Gastroesophageal sphincter (tissue), 4 donors: Measurements from ENCODE around the gene SRPX2. TPM values are rescaled to one million over a fixed set of nuclear protein-coding genes. Genes with fewer than 3 reads are reported as not detected.
A peak's percentile ranks its signal among the peaks of the same experiment; 100 is the strongest.

Source experiments
- ATAC-seq: fragments of 150-250 bp; one replicate; pipeline ENCODE4 v1.9.1; 2016; ENCODE audit warnings: mild to moderate bottlenecking, moderate library complexity
- H3K27ac ChIP-seq, 4 donors: fragments of 200-600 bp; sonication (generic) in 3 of 4; 1 replicate in 3 of 4; 2 replicates in 1 of 4; pipeline ENCODE4 v1.5.1; 2016 to 2019
- H3K27me3 ChIP-seq: fragments of 200-600 bp; sonication (generic); one replicate; pipeline ENCODE4 v1.5.1; 2019
- H3K36me3 ChIP-seq, 2 donors: fragments of 200-600 bp; sonication (generic); one replicate each; pipeline ENCODE4 v1.5.1; 2019; ENCODE audit warnings: control low read depth in 1 of 2
- H3K4me1 ChIP-seq, 3 donors: fragments of 200-600 bp; sonication (generic); 1 replicate in 2 of 3; 2 replicates in 1 of 3; pipeline ENCODE4 v1.5.1; 2016 to 2019; ENCODE audit warnings: control low read depth in 2 of 3
- H3K4me3 ChIP-seq, 2 donors: fragments of 200-600 bp; sonication (generic); one replicate each; pipeline ENCODE4 v1.5.1; 2019; ENCODE audit warnings: mild to moderate bottlenecking in 1 of 2, moderate library complexity in 1 of 2
- H3K9me3 ChIP-seq, 3 donors: fragments of 200-600 bp; sonication (generic); one replicate each; pipeline ENCODE4 v1.5.1; 2017 to 2019; ENCODE audit warnings: control low read depth in 2 of 3
- EP300 ChIP-seq: sonication (generic); formaldehyde crosslinking; IDR thresholded peaks from one replicate; pipeline ENCODE4 v1.6.1; 2017; ENCODE audit warnings: antibody characterized with exemption, mild to moderate bottlenecking
- POLR2A ChIP-seq, 2 donors: fragments of 450-650 bp; IDR thresholded peaks; one replicate each; pipeline ENCODE4 v1.6.1; 2017; ENCODE audit warnings: antibody characterized with exemption in 2 of 2, mild to moderate bottlenecking in 2 of 2, moderate library complexity in 1 of 2
- POLR2AphosphoS5 ChIP-seq: sonication (generic); formaldehyde crosslinking; IDR thresholded peaks from one replicate; pipeline ENCODE4 v1.6.1; 2017; ENCODE audit warnings: antibody characterized with exemption
- WGBS, 2 donors: methylation state at CpG; one replicate each; pipeline ENCODE4 v1.1.5; 2018; ENCODE audit warnings: low coverage in 1 of 2; 5-methylcytosine and 5-hydroxymethylcytosine counted together
- total RNA-seq, 4 donors: library from RNA; depleted of rRNA; stranded (reverse); fragments of >200 nt; gene quantifications; one replicate each; pipeline ENCODE4 v1.1.0, GENCODE V29; 2016
- TF ChIP-seq, protein P1 (sequence below), 4 experiments: fragments of 200-600 bp in 2 of 4; fragments of 450-650 bp in 2 of 4; sonication (generic) in 1 of 4; IDR thresholded peaks; one replicate each; pipeline ENCODE4 v1.5.1; 2017 to 2019; ENCODE audit warnings: antibody characterized with exemption in 4 of 4, mild to moderate bottlenecking in 2 of 4, moderate library complexity in 2 of 4

Gene SRPX2
- total RNA-seq, 4 donors from 2014 or later = 24.7 to 52.1 (median 39.7) TPM

DNA sequence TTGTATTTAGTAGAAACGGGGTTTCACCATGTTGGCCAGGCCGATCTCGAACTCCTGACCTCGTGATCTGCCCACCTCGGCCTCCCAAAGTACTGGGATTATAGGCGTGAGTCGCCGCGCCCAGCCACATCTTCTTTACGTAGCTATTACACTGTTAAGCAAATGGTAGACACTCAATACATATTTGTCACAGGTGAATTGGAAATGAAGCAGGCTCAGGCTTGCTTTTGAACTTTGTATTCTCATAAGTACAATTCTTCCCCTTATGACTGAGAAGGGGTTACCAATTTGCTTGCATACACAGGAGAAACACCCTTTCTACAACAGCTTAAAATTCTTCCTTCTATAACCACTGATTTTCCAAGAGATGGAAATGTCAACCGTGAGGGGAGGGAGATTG lies 787 bp upstream of the SRPX2 start:
- H3K27me3 ChIP-seq = no peaks in the 10 kb centered on the region
- H3K4me1 ChIP-seq = peaks cover 0 to 5% (median 2%) of the 10 kb centered on the region in 3 donors
- ATAC-seq = no peak
- H3K9me3 ChIP-seq = no peaks in the 10 kb centered on the region
- TF ChIP-seq POLR2A (IDR thresholded peaks at IDR 0.05) = no peak
- TF ChIP-seq, protein P1, sequence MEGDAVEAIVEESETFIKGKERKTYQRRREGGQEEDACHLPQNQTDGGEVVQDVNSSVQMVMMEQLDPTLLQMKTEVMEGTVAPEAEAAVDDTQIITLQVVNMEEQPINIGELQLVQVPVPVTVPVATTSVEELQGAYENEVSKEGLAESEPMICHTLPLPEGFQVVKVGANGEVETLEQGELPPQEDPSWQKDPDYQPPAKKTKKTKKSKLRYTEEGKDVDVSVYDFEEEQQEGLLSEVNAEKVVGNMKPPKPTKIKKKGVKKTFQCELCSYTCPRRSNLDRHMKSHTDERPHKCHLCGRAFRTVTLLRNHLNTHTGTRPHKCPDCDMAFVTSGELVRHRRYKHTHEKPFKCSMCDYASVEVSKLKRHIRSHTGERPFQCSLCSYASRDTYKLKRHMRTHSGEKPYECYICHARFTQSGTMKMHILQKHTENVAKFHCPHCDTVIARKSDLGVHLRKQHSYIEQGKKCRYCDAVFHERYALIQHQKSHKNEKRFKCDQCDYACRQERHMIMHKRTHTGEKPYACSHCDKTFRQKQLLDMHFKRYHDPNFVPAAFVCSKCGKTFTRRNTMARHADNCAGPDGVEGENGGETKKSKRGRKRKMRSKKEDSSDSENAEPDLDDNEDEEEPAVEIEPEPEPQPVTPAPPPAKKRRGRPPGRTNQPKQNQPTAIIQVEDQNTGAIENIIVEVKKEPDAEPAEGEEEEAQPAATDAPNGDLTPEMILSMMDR (IDR thresholded peaks at IDR 0.05) = no peak
- 60 to 80% methylated on average over 3 of the region's 11 CpGs for WGBS, 2 donors
- H3K4me3 ChIP-seq = no peak overlapping the region
- H3K36me3 ChIP-seq = no peaks in the 10 kb centered on the region
- peak overlapping the region in 3 of 4 donors; percentile 41 to 70 (median 45) for H3K27ac ChIP-seq

DNA sequence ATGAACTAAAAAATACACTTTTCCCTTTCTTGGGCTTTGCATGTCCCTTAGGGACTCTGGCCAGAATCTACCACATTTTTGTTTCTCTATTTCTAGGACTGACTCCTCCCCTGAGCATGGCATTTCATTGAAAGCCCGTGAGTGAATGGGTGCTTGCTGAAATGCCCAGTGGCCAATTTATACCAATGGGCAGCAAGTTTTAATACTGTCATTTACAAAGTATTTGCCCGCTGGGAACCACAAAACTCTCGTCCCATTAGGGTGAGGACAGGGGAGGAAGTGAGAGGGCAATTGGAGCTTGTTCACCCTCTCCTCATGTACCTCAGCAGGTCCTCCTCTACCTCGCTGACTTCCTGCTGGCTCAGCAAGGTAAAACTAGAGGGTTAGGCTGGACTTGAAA lies 1.1 kb downstream of the SRPX2 start:
- ATAC-seq = no peak
- H3K4me1 ChIP-seq = peaks cover 0 to 5% (median 2%) of the 10 kb centered on the region in 3 donors
- H3K4me3 ChIP-seq = peak overlapping the region; percentile 11 to 42
- peak overlapping the region in 2 of 4 donors; percentile 49 to 59 for H3K27ac ChIP-seq
- no peaks in the 10 kb centered on the region for H3K9me3 ChIP-seq
- H3K36me3 ChIP-seq = no peaks in the 10 kb centered on the region
- 31 to 54% methylated on average over 2 to 3 of the region's 4 CpGs for whole genome bisulfite sequencing, 2 donors
- no peaks in the 10 kb centered on the region for H3K27me3 ChIP-seq
- TF ChIP-seq EP300 = no peak

DNA sequence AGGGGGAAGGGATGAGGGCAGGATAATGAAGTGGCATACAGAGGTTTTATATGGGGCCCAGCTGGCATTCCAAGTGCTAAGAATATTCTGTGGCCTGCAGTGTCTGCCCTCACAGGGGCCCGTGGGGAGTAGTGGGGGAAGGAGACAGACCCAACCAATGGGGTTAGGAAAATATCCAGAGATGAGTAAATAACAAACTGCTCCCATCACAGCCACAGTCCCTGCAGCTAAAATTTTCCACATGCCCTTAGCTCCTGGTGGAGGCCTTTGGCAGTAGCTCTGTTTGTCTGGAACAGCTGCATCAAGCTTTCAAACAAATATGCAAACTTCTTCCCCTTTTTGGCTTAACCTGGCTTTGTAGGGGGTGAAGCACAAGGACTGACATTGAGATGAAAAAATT lies 3.1 kb downstream of the SRPX2 start:
- Histone ChIP-seq H3K9me3 (no peaks in the 10 kb centered on the region), H3K4me1 (peaks cover 0 to 5% (median 2%) of the 10 kb centered on the region in 3 donors), H3K27me3 (no peaks in the 10 kb centered on the region), H3K36me3 (no peaks in the 10 kb centered on the region), H3K27ac (peak overlapping the region in 3 of 4 donors; percentile 61 to 74 (median 71)), H3K4me3 (no peak overlapping the region)
- TF ChIP-seq EP300 = no peak
- no peak for ATAC-seq
- WGBS, 2 donors = no CpG with 5 or more reads among the region's 1 CpG

DNA sequence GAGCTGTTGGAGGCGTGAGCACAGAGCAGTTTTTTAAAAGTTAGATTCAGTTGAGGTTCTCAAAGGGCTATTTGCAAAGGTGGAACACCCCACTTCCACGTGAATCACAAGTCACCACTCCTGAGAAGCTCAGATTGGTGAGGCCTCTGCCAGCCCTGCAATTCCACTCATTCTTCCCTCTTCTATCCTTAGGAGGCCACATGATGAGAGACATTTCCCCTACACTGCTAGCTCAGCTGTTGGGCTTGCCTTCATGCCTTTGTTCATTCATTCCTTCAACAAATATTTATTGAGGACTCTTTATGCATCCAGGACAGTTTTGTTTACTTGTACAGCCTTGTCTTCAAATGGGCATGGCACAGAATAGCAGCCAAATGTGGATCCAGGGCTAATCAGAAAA lies 3.7 kb downstream of the SRPX2 start:
- ATAC-seq = no peak
- TF ChIP-seq POLR2AphosphoS5 = no peak
- TF ChIP-seq POLR2A (IDR thresholded peaks at IDR 0.05) = no peak
- TF ChIP-seq, protein P1 (IDR thresholded peaks at IDR 0.05) = no peak
- TF ChIP-seq EP300 = no peak
- Histone ChIP-seq H3K36me3 (no peaks in the 10 kb centered on the region), H3K4me1 (peaks cover 0 to 5% (median 2%) of the 10 kb centered on the region in 3 donors), H3K9me3 (no peaks in the 10 kb centered on the region), H3K27me3 (no peaks in the 10 kb centered on the region), H3K27ac (peak overlapping the region in 3 of 4 donors; percentile 36 to 74 (median 71)), H3K4me3 (no peak overlapping the region)
- 100% methylated on average over 1 of the region's 2 CpGs; no CpG with 5 or more reads in 1 of the 2 donors for WGBS, 2 donors

DNA sequence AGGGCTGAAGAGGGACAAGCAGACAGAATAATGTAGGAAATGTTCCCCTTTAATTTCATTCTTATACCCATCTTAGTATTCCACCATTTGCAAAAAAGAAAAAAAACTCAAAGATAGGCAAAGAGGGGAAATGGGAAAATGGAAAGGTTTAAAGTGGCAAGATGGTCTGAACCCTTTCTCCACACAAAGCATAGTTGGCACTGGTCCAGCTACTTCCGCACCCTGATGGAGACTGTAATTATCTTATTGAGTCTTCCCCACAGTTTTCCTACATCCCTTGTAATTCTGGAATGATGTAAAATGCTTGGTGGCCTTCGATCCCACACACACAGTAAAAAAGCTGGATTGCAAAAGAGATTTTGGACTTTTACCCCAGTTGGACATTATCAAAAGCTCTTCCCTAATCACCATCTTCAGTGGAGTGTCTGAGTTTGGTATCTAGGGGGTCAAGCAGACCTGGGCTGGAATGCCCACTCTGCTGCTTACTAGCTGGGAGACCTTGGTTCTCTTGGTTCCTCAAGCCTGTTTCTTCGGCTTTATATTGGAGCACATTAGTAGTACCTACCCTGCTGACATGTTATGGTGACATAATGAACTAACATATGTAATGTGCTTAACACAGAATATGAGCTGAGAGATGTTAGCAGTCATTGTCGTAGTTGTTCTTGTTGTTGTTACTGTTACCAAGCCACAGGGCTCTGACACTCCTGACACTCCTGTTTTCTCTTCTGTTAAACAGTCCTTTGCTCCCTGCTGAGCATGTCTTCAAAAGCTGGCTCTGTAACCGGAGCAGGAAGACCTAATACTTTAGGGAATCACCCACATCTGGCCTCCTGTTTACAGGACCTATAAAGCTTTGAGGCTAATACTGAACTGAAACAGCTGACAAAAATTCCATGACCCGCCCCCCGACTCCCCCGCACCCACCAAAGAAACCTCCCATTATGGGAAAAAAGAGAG lies 4.7 kb downstream of the SRPX2 start:
- peak overlapping the region; percentile 56 to 74 (median 67) for H3K27ac ChIP-seq
- TF ChIP-seq POLR2AphosphoS5 (no peak), EP300 (no peak), POLR2A (IDR thresholded peaks at IDR 0.05) (no peak)
- TF ChIP-seq, protein P1 (IDR thresholded peaks at IDR 0.05) = no peak
- peak; percentile 53 for ATAC-seq
- H3K27me3 ChIP-seq = no peaks in the 10 kb centered on the region
- H3K9me3 ChIP-seq = no peaks in the 10 kb centered on the region
- H3K4me3 ChIP-seq = no peak overlapping the region
- H3K4me1 ChIP-seq = peaks cover 0 to 5% (median 0%) of the 10 kb centered on the region in 3 donors
- H3K36me3 ChIP-seq = no peaks in the 10 kb centered on the region
- 31 to 83% methylated on average over 3 to 4 of the region's 8 CpGs for WGBS, 2 donors
